Ishikawa (cell line): ENCODE measurements around the gene RASGEF1B.

ENCODE experiments used
- EGR1 ChIP-seq: IDR thresholded peaks from 2 replicates; pipeline ENCODE4 v1.6.1; 2012
- EP300 ChIP-seq: IDR thresholded peaks from 2 replicates; pipeline ENCODE4 v1.6.1; 2012; ENCODE audit warnings: borderline replicate concordance
- TF ChIP-seq, protein P1 (sequence below): IDR thresholded peaks from 2 replicates; pipeline ENCODE4 v1.6.1; 2012; ENCODE audit warnings: low read depth, mild to moderate bottlenecking

DNA sequence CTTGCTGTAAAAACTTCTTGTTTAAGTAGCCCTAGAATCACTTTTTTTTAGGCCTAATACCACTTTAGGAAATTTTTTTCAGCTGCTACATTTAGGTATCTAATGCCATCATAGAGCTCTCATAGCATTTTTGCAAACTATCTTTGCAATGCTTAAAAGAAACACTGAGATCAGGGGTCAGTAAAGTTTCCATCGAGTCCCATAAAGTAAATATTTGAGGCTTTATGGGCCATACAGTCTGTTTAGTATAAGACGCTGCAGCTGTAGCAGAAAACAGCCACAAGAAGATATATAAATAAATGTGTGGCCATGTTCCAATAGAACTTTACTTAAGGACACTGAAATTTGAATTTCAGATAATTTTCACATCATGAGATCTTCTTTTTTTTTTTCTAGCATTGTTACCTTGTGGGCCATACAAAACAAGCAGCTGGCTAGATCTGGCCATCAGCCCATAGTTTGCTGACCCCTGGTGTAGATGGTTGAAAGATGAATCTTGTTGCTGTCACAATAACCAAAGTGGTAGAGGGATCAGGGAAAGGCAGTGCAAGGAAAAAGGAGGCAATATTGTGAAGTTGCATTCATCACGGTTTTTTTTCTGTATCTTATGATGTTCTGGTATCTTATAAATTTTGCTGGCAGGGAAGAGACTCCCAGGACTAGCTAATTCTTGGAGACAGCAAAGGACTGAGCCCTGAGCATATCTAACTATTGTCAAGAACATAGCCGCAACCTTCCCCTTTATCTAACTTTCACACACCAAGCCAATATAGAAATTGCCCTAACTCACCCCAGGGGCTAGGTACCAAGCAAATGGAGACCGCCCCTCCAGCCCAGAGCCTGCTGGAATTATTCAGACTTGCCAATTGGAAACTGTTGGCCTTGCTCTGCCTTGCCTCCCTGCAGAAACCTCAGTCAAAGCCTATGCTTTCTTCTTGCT lies 46.6 kb downstream of the RASGEF1B start:
- TF ChIP-seq EGR1 (no peak), EP300 (no peak)
- TF ChIP-seq, protein P1, sequence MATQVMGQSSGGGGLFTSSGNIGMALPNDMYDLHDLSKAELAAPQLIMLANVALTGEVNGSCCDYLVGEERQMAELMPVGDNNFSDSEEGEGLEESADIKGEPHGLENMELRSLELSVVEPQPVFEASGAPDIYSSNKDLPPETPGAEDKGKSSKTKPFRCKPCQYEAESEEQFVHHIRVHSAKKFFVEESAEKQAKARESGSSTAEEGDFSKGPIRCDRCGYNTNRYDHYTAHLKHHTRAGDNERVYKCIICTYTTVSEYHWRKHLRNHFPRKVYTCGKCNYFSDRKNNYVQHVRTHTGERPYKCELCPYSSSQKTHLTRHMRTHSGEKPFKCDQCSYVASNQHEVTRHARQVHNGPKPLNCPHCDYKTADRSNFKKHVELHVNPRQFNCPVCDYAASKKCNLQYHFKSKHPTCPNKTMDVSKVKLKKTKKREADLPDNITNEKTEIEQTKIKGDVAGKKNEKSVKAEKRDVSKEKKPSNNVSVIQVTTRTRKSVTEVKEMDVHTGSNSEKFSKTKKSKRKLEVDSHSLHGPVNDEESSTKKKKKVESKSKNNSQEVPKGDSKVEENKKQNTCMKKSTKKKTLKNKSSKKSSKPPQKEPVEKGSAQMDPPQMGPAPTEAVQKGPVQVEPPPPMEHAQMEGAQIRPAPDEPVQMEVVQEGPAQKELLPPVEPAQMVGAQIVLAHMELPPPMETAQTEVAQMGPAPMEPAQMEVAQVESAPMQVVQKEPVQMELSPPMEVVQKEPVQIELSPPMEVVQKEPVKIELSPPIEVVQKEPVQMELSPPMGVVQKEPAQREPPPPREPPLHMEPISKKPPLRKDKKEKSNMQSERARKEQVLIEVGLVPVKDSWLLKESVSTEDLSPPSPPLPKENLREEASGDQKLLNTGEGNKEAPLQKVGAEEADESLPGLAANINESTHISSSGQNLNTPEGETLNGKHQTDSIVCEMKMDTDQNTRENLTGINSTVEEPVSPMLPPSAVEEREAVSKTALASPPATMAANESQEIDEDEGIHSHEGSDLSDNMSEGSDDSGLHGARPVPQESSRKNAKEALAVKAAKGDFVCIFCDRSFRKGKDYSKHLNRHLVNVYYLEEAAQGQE, result no peak
